HT1080 (cell line): Measurements from ENCODE around the gene PAGE4. TPM values are rescaled to one million over a fixed set of nuclear protein-coding genes. Genes with fewer than 3 reads are reported as not detected.
A peak's percentile ranks its signal among the peaks of the same experiment; 100 is the strongest.

ENCODE experiments used
- DNase-seq: peaks from one replicate; pipeline ENCODE4 v3.0.0-alpha.2; 2015; ENCODE audit warnings: low read depth
- polyA plus RNA-seq, 2 experiments: library from polyadenylated mRNA; depleted of rRNA; stranded (reverse); fragments of >200 nt; gene quantifications; 2 replicates each; pipeline ENCODE4 v1.2.3, GENCODE V29; 2015
- total RNA-seq: library from RNA; depleted of rRNA; stranded (reverse); fragments of >200 nt; shearing (Covaris generic); gene quantifications from 2 replicates; pipeline ENCODE4 v1.2.3, GENCODE V29; 2014; rRNA removed

PAGE4 gene, protein sequence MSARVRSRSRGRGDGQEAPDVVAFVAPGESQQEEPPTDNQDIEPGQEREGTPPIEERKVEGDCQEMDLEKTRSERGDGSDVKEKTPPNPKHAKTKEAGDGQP
- total RNA-seq: not detected in 2 replicates
- not detected in 2 replicates for polyA plus RNA-seq (2015; cell fraction: cytosol; rRNA removed)
- polyA plus RNA-seq (2015; cell fraction: nucleus; rRNA removed): not detected in 2 replicates

DNA sequence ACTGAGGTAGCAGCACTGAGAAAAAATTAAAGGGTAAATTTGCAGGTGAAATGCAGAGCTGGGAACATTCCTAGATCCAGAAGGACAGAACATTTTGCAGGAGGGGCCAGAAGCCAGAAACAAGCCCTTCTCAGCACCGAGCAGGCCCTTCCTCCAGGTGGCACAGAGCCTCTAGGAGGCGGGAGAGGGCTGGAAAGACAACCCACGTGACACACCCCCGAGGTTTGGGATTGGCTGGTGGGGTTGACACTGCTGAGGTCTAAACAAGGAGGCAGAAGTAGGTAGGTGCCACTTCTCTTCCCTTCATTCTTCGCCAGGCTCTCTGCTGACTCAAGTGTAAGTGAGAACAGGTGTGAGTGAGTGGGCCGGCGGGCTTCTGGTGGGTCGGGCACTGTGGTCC, at the start of gene PAGE4:
TSS of gene PAGE4 (plus strand) at position 288 of the 400 bp plus-strand sequence. CDS start 1,126 bp downstream, outside the sequence.
- peak; percentile 7 for DNase-seq

- DNase-seq: no peak
Observed at GRCh38 chrX:49784747-49785280, 44.3 kb upstream of the PAGE4 start.

DNA sequence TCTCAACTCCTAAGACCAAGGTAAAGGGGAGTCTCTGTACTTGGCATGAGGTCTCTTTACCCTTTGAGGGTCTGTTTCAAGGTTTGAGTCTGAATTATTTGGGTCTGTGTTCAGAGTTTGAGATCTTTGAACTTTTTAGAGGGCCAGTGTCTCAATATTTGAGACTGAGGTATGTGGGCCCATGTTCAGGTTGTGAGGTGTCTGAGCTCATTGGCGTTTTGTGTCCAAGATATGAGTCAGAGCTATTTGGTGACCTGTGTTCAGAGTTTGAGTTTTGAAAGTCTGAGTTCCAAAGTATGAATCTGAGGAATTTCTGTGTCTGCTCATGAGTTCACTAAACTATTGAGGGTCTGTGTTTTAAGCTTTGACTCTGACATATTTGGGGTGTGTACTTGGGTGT, 36.7 kb upstream of the PAGE4 start:
- no peak for DNase-seq

- DNase-seq: no peak
Observed at GRCh38 chrX:49793686-49794085, 35.4 kb upstream of the PAGE4 start.

GRCh38 chrX:49799828-49800227, 29.3 kb upstream of the PAGE4 start:
- DNase-seq: no peak

GRCh38 chrX:49809891-49810632, 19.0 kb upstream of the PAGE4 start:
- DNase-seq: no peak

- no peak for DNase-seq
Observed at GRCh38 chrX:49812177-49812576, 16.9 kb upstream of the PAGE4 start.

- DNase-seq: no peak
Observed at GRCh38 chrX:49816435-49816834, 12.7 kb upstream of the PAGE4 start.

DNA sequence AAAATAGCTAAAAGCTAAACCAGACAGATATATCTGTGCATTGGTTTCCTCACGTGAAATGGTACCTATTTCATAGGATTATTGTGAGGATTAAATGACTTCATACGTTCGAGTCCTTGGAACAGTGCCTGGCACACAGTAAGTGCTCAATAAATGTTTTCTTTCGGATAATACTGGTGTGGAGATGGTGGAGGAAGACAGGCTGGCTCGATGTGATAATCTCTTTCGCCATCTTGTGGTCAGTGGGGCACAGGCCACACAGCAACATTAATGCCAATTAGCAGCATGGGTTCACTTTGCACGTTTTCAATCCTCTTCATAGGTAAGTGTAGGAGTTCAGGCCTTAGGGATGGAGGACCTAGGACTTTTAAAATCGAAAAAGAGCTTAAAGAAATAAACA, 9.3 kb downstream of the PAGE4 start:
- peak; percentile 5 for DNase-seq

- peak; percentile 76 for DNase-seq
Observed at GRCh38 chrX:49840679-49841078, 11.6 kb downstream of the PAGE4 start.

DNA sequence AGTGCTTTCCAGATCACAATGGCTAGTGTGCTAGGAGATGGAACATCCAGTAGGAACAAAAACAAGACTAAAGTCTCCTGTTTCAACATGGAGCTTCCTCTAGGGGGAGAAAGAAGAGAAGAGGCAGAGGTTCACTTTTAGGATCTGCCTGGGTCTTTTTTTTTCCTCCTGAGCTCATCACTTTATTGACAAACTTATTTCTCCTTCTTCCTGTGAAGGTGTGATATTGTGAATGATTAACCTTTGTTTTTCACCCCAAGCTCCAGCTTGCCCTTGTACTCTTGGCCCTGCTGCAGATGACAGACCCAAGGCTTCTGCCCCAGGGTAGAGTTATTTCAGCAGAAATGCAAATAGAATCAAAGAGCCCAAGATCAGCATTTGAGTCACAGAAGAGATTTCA, 13.5 kb downstream of the PAGE4 start:
- no peak for DNase-seq

DNA sequence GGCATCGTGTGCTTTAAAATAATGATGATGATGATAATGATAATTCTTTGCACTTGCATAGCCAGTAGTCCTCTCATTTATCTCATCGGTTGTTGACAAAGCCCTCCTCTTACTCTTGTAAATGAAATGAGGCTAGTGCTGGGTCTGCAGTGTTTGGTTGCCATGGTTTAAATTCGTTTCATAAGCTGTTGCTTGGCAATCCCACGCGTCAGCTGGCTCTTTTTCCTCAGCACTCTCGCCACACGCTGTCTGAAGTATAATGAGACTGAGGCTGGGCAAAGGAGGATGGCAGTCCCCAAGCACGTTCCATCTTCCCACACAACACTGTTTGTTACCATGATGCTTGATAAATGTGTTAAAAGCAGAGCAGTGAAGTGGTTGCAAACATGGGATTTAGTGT, 15.5 kb downstream of the PAGE4 start:
- DNase-seq: no peak

DNA sequence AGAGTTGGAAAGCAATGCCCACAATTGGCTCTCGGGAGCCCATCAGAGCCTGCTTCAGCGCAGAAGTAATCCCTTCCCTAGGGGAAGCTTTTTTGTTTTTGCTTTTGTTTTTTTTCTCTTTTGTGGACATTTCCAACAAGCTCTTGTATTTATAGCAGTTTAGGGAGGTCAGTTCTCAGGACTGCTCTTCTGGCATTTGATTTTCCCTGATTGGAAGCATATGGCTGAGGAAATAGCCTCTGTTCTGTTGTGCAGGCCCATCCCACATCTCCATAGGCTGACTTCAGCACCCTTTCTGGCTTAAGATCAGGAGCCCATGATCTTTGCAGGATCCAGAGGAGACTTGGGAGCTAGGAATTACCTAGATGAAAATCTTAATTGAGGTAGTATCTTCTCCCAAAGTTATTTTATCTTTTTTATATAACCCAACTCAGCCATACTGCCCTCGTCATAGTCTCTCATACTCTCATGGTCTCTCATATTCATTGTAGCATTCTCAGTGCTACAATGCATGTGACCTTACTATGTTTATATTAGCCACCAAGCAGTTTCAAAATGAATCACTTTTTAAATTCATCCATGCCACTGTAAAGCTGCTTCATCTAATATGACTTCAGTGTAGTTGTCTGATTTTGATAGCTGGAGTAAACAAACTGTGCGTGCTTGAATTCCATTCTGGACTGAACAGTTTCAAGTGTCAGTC, 16.7 kb downstream of the PAGE4 start:
- no peak for DNase-seq

GRCh38 chrX:49846522-49846921, 17.4 kb downstream of the PAGE4 start:
- DNase-seq: no peak

DNA sequence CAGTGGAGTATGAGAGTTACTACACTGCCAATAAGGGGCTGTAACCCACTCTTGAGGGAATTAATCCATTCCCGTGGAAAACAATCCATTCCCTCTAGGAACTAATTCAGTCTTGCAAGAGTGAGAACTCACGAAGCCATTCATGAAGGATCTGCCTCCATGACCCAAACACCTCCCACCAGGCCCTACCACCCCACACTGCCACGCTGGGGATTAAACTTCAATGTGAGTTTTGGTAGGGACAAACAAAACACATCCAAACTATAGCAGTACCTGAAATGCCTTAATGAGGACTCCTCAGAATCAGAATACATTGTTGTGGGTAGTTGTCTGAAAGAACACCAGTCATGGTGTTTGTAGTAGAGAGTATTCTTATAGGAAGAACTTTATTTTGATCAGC, 19.2 kb downstream of the PAGE4 start:
- no peak for DNase-seq

DNA sequence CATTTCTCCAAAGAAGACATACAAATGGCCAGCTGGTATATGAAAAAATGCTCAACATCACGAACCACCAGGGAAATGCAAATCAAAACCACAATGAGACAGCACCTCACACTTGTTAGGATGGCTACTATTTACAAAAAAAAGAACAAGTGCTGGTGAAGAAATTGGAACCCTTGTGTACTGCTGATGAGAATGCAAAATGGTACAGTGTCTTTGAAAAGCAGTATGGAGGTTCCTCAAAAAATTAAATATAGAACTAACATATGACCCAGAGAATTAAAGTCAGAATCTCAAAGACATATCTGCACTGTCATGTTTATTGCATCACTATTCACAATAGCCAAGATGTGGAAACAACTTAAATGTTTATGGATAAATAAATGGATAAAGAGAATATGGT, 20.9 kb downstream of the PAGE4 start:
- no peak for DNase-seq

DNA sequence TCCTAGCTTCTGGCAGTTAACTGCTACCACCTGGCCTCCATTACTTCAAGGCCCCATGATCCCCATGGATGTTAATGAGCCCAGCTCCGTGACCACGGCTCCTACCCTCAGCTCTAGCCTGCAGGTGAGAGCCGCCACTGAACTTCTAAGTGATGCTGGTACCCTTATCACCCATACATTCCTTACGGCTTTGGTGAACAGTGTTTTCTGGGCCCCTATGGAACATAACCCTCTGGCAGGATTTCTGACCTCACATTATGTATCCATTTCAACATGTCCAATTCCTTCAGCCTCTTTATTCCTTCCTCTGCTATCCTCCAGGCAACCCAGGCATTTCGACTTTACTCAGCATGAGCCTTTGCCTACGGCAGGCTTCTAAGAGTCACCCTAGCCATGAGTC, 24.6 kb downstream of the PAGE4 start:
- DNase-seq: no peak

DNA sequence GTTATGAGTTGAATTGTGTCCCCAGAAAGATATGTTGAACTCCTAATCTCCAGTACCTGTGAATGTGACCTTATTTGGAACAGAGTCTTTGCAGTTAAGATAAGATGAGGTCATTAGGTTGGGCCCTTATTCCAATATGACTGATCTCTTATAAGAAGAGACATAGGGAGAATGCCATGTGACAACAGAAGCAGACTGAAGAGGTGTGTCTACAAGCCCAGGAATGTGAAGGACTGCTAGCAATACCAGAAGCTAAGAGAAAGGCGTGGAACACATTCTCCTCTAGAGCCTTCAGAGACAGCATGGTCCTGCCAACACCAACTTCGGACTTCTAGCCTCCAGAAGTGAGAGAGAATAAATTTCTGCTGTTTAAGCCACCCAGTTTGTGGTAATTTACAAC, 27.7 kb downstream of the PAGE4 start:
- no peak for DNase-seq

DNA sequence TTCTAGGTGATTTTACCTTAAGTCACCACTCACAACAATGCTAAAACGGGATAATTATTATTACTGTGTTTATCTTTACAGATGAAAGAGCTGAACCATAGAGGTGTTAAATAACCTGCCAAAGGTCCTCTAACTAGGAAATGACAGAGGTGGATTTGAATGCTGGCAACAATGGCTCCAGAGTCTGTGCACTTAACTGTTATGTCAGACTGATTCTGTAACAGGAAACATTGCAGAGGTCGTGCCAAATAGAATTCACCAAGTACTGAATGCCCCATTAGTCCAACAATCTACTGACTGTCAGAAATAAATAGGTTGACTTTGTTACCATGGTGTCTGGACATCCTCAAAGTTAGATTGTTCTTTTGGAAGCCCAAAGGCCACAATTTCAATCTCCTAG, 29.2 kb downstream of the PAGE4 start:
- no peak for DNase-seq

DNA sequence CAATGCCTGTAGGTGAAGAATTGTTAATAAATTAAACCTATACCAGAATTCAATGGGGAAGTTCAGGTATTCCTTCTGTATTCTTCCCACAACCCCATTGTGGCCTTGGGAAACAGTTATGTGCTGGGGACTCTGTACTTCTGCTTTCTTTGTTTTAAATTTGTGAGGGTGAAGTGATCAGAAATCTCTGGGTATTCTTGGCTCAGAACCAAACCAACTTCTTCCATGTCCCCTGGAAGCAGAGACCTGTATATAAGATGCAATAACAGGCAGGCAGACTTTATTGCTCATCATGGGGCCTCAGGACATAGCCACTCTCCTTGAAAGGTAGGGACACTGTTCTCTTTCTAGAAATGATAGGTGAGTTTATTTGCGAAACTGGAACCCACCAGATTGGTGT, 30.4 kb downstream of the PAGE4 start:
- no peak for DNase-seq

DNA sequence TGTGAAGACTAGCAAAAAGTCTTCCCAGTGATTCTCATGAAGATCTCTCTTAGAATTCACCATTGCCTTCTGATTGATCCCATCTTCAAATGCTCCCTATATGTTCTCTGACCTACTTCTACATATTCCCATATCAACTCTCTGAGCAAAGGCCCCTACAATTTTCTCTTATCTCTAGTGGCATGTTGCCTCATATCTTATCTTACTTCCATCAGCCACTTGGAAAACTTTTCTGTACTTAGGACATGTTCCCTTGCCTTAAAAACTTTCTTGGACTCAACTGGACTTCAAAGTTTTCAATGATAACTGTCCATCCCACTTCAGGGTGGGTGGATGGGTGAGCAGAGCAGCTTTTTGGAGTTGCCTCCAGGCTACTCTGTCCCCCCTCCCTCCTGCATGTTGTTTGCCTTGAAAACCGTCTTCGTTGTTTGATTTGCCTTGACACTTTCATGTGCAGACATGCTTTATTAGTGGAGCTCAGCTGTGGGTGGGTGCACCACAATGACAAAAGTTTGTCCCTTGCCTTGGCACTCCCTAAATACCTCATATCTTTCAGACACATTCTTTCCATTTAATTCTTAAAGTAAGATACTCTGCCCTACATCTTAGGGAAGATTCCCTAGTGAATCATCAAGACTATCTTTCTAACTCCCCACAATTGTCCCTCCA, 31.9 kb downstream of the PAGE4 start:
- DNase-seq: no peak

- DNase-seq: no peak
Observed at GRCh38 chrX:49862093-49862492, 33.0 kb downstream of the PAGE4 start.
